Natural killer cell (primary cell): ENCODE data around the gene SPRED2. TPM values are rescaled to one million over a fixed set of nuclear protein-coding genes. Genes with fewer than 3 reads are reported as not detected.

Source experiments
- ATAC-seq, 3 donors: fragments of 150-1000 bp in 2 of 3; fragments of 200-7000 bp in 1 of 3; cut with Tn5 transposase; 1 replicate in 1 of 3; 2 replicates in 2 of 3; pipeline ENCODE4 v1.10.0; 2021; ENCODE audit warnings: mild to moderate bottlenecking in 2 of 3, moderate library complexity in 2 of 3
- DNase-seq, 2 donors: peaks; one replicate each; pipeline versions ENCODE4 v3.0.0 to v3.0.0-alpha.2; 2013 to 2021; ENCODE audit warnings: mixed read lengths in 1 of 2
- H3K27ac ChIP-seq: one replicate; pipeline ENCODE4 v1.5.1; 2013; ENCODE audit warnings: mild to moderate bottlenecking, low read length
- H3K27me3 ChIP-seq: one replicate; pipeline ENCODE4 v1.6.1; 2013; ENCODE audit warnings: low read length; ENCODE audit not compliant: control insufficient read depth, insufficient read depth
- H3K36me3 ChIP-seq: one replicate; pipeline ENCODE4 v1.6.1; 2013; ENCODE audit warnings: low read length; ENCODE audit not compliant: control insufficient read depth, insufficient read depth
- H3K4me1 ChIP-seq: one replicate; pipeline ENCODE4 v1.6.1; 2013; ENCODE audit warnings: low read length; ENCODE audit not compliant: control insufficient read depth, insufficient read depth
- H3K4me3 ChIP-seq: one replicate; pipeline ENCODE4 v1.5.1; 2013; ENCODE audit warnings: low read length
- H3K9me3 ChIP-seq: one replicate; pipeline ENCODE4 v1.6.1; 2013; ENCODE audit warnings: low read length; ENCODE audit not compliant: control insufficient read depth, insufficient read depth
- H3K27ac Mint-ChIP-seq, 2 donors: one replicate each; pipeline ENCODE4 v1.8.0; 2022; ENCODE audit warnings: mild to moderate bottlenecking in 2 of 2, mixed read lengths in 2 of 2, moderate library complexity in 1 of 2
- H3K27me3 Mint-ChIP-seq, 2 donors: one replicate each; pipeline ENCODE4 v1.8.0; 2022; ENCODE audit warnings: low read depth in 2 of 2, mixed read lengths in 2 of 2
- H3K36me3 Mint-ChIP-seq: one replicate; pipeline ENCODE4 v1.8.0; 2022; ENCODE audit warnings: mixed read lengths
- H3K4me1 Mint-ChIP-seq, 2 donors: one replicate each; pipeline ENCODE4 v1.8.0; 2022; ENCODE audit warnings: mixed read lengths in 2 of 2
- H3K4me3 Mint-ChIP-seq: one replicate; pipeline ENCODE4 v1.8.0; 2022; ENCODE audit warnings: mild to moderate bottlenecking, moderate library complexity, mixed read lengths
- H3K9me3 Mint-ChIP-seq, 2 donors: one replicate each; pipeline ENCODE4 v1.8.0; 2022; ENCODE audit warnings: mixed read lengths in 2 of 2
- WGBS: methylation state at CpG from one replicate; pipeline ENCODE4 v1.1.7; 2013; ENCODE audit warnings: missing lambda C conversion rate; ENCODE audit not compliant: insufficient coverage; 5-methylcytosine and 5-hydroxymethylcytosine counted together
- intact Hi-C: fragments of 100-400 bp; cut with micrococcal nuclease; formaldehyde crosslinking; loops from one replicate; pipeline ENCODE4 v1.14.2; 2022
- total RNA-seq, 4 donors: library from RNA; stranded (reverse); fragments of 120-200 nt in 1 of 4; gene quantifications; one replicate each; pipeline versions ENCODE4 v1.2.3 to v1.2.4, GENCODE V29; 2013 to 2022
- TF ChIP-seq, protein P1 (sequence below): fragments of 200-600 bp; IDR thresholded peaks from one replicate; pipeline ENCODE4 v1.8.0; 2022; ENCODE audit warnings: antibody characterized with exemption

SPRED2 gene
- total RNA-seq, 3 donors from 2014 or later (not counting 1 experiment from before 2014, with no cell fraction given), result 3.8 to 8.6 (median 8.3) TPM

DNA sequence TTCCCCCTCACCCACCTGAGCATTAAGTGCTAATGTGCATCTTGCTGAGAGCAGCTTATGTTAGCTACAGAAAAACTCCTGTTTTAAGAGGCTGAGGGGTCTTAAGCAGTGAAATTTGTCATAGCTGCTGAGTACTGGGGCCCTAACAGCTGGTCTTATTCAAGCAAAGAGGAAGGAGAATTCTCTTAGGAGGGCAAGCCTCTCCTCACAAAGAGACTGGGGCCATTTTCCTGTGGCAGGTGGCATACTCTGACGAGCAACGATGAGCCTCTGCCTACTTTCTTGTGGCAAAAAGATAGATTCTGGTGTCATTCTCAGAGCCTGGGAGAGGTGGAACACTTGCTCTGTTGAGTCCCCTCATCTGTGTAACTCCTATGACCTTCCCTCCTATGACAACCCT, 53.2 kb downstream of the SPRED2 start:
- no peaks in the 10 kb centered on the region for H3K36me3 ChIP-seq
- no peaks in the 10 kb centered on the region for H3K9me3 ChIP-seq
- peaks cover 17% of the 10 kb centered on the region for H3K4me1 ChIP-seq
- H3K4me3 ChIP-seq, result no peak overlapping the region
- H3K27me3 ChIP-seq, result no peaks in the 10 kb centered on the region
- intact Hi-C loops, result no loop called here
- no peaks in the 10 kb centered on the region for H3K9me3 Mint-ChIP-seq
- H3K27ac ChIP-seq, result no peak overlapping the region
- WGBS, result 93% methylated on average over 2 of the region's 2 CpGs
- H3K4me3 Mint-ChIP-seq, result no peak overlapping the region
- no peak overlapping the region for H3K27ac Mint-ChIP-seq
- H3K36me3 Mint-ChIP-seq, result no peaks in the 10 kb centered on the region
- H3K4me1 Mint-ChIP-seq, result peaks cover 27% of the 10 kb centered on the region in 2 donors
- DNase-seq (no peak), ATAC-seq (no peak)
- H3K27me3 Mint-ChIP-seq, result no peaks in the 10 kb centered on the region
- TF ChIP-seq, protein P1, sequence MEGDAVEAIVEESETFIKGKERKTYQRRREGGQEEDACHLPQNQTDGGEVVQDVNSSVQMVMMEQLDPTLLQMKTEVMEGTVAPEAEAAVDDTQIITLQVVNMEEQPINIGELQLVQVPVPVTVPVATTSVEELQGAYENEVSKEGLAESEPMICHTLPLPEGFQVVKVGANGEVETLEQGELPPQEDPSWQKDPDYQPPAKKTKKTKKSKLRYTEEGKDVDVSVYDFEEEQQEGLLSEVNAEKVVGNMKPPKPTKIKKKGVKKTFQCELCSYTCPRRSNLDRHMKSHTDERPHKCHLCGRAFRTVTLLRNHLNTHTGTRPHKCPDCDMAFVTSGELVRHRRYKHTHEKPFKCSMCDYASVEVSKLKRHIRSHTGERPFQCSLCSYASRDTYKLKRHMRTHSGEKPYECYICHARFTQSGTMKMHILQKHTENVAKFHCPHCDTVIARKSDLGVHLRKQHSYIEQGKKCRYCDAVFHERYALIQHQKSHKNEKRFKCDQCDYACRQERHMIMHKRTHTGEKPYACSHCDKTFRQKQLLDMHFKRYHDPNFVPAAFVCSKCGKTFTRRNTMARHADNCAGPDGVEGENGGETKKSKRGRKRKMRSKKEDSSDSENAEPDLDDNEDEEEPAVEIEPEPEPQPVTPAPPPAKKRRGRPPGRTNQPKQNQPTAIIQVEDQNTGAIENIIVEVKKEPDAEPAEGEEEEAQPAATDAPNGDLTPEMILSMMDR, result no peak

DNA sequence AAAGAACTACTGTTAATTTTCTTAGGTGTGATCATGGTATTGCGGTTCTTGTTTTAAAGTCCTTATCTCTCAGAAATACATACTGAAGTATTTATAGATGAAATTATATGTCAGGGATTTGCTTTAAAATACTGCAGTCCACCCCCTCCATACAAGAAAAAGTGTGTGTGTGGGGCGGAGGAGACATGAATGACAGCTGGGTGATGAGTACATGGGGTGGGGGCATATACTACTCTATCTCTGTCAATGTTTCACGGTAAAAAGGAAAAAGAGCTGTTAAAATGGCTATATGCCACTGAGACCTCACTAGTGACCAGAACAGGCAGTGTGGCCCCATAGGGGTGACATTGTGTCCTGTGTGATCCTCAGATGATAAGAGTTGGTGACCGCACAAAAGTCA, 54.1 kb downstream of the SPRED2 start:
- Histone ChIP-seq H3K27ac (no peak overlapping the region), H3K4me3 (no peak overlapping the region), H3K9me3 (no peaks in the 10 kb centered on the region), H3K27me3 (no peaks in the 10 kb centered on the region), H3K36me3 (no peaks in the 10 kb centered on the region), H3K4me1 (peaks cover 15% of the 10 kb centered on the region)
- ATAC-seq, result no peak
- Mint-ChIP-seq H3K27ac (no peak overlapping the region), H3K36me3 (no peaks in the 10 kb centered on the region), H3K4me3 (no peak overlapping the region), H3K27me3 (no peaks in the 10 kb centered on the region), H3K4me1 (peaks cover 18 to 24% of the 10 kb centered on the region in 2 donors), H3K9me3 (no peaks in the 10 kb centered on the region)
- 88% methylated on average over 2 of the region's 4 CpGs for WGBS
- TF ChIP-seq, protein P1, result no peak
- no peak for DNase-seq
- intact Hi-C loops, result no loop called here

DNA sequence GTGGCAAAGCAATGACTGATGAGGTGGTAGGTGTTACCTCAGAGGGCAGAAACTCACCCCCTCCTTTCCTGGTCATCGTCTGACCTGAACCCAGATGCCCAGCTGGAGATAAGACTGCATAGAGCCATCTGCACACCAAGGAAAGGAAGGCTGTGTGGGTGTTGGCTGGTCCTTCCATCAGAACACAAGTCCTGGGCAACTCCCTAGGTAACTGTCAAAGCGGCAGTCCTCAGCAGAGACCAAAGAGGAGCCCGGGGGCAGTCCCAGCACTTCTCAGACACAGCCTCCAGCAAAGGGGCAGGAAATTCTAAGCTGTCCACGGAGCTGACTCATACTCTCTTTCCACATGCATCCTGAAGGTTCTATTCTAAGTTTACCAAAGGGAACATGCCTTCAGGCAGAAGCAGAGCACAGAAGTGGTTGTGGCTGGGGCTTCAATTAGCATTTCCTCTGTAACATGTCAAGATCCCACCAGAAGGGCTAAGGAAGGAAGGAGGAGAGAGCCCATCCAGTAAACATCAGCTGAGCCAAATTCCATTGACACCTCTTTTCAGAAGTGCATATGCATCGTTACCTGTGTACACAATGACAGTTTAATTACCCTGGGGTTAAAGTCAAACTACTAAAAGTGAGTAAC, 54.7 kb downstream of the SPRED2 start:
- intact Hi-C loops, result no loop called here
- peaks cover 11 to 17% of the 10 kb centered on the region in 2 donors for H3K4me1 Mint-ChIP-seq
- 36% methylated on average over 5 of the region's 5 CpGs for WGBS
- Histone ChIP-seq H3K4me1 (peaks cover 9% of the 10 kb centered on the region), H3K36me3 (no peaks in the 10 kb centered on the region), H3K27me3 (no peaks in the 10 kb centered on the region), H3K9me3 (no peaks in the 10 kb centered on the region), H3K4me3 (no peak overlapping the region), H3K27ac (no peak overlapping the region)
- DNase-seq, result no peak
- no peaks in the 10 kb centered on the region for H3K36me3 Mint-ChIP-seq
- no peaks in the 10 kb centered on the region for H3K27me3 Mint-ChIP-seq
- no peaks in the 10 kb centered on the region for H3K9me3 Mint-ChIP-seq
- H3K4me3 Mint-ChIP-seq, result no peak overlapping the region
- ATAC-seq, result no peak
- no peak overlapping the region for H3K27ac Mint-ChIP-seq
- TF ChIP-seq, protein P1, result no peak

DNA sequence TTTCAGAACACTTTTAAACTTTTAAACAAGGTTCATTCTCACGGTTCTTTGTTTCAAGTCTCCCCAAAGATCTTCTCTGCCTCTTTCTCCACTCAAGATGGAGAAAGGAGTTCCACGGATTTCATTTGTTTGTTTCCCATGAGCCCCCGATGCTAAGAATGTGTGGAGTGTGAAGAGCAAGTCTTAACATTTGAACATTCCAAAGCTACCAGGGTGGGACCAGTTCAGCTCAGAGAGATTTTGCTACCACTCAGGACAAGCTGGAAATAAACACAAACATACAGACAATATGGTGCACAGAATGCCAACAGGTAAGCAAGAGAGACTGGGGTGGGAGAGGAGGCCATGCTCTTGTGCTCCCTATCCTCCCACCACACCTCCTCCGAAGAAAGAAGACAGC, 56.7 kb downstream of the SPRED2 start:
- no peak for DNase-seq
- peaks cover 2% of the 10 kb centered on the region in 2 donors for H3K4me1 Mint-ChIP-seq
- Histone ChIP-seq H3K4me3 (no peak overlapping the region), H3K27me3 (no peaks in the 10 kb centered on the region), H3K4me1 (no peaks in the 10 kb centered on the region), H3K9me3 (no peaks in the 10 kb centered on the region), H3K27ac (no peak overlapping the region), H3K36me3 (no peaks in the 10 kb centered on the region)
- no peaks in the 10 kb centered on the region for H3K27me3 Mint-ChIP-seq
- H3K36me3 Mint-ChIP-seq, result no peaks in the 10 kb centered on the region
- TF ChIP-seq, protein P1, result no peak
- ATAC-seq, result no peak
- no peak overlapping the region for H3K4me3 Mint-ChIP-seq
- no peaks in the 10 kb centered on the region for H3K9me3 Mint-ChIP-seq
- 100% methylated on average over 2 of the region's 4 CpGs for WGBS
- H3K27ac Mint-ChIP-seq, result no peak overlapping the region
- intact Hi-C loops, result no loop called here
